ENCODE results near the gene LIMS2.

The LIMS2 gene

GRCh38 chr2:127634066-127634617, 41.2 kb downstream of the LIMS2 start:
- no peak for DNase-seq (ENCODE audit: low read depth in 2 of 2)

DNA sequence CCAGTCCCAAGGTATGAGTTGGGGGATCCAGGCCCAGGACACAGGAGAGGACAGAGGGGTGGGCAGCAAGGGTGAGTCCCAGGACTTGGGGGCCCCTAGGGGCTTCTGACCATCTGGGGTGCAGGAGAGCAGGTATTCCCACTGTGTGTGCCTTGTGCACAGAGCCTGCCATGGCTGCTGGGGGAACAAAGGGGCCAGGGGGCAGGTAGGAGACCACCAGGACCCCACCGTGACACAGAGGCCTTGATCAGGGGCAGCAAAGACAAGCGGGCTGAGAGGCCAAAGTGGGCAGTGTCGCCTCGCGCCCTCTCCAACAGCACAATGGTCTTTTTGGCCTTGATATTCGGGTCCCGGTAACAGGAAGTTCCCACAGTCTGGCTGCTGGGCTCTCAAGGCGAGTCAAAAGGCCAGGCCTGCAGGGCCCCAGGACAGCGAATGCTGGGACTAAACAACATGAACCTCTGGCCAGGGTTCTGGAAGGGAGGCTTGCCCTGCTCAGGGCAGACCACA, 41.7 kb downstream of the LIMS2 start:
- no peak for DNase-seq (ENCODE audit: low read depth in 2 of 2)

DNA sequence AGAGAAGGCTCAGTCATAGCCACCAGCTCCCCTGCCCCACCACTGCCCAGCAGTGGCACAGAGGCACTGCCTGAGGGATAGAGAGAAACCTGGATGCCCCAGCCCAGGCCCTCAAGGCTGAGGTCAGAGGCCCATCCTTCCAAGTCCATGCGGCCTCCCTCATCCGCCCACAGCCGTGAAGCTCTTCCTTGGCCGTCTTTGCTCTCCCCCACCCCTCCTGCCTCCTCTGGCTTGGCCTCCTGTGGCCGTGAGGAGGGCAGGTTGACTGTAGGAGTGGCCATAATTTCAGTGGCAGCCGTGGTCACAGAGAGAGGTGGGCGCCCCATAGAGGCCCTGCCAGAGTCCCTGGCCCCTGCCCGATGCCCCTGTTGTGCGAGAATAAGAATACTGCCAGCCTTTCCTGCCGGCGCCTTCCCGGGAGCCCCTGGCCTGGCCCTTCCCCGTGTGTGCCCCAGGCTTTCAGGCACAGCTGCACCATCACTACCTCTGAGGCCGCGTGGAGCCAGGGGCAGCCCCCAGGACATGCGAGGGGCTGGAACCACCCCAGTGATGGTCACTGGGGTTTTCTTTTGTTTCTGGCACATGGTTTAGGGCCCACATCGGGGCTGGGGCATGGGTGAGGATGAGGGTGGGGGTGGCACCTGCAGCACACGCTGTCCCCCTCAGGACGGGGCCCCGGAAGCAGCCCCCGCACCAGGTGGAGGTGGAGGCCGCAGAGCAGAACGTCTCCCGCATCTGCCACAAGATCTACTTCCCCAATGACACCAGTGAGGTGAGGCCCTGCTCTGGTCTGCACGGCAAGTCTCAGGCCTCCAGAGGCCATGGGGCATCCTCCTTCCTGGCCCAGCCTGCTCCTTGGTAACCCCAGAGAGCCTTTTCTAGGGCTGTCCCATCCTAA, 42.5 kb downstream of the LIMS2 start:
- DNase-seq (ENCODE audit: low read depth in 2 of 2) = no peak

DNA sequence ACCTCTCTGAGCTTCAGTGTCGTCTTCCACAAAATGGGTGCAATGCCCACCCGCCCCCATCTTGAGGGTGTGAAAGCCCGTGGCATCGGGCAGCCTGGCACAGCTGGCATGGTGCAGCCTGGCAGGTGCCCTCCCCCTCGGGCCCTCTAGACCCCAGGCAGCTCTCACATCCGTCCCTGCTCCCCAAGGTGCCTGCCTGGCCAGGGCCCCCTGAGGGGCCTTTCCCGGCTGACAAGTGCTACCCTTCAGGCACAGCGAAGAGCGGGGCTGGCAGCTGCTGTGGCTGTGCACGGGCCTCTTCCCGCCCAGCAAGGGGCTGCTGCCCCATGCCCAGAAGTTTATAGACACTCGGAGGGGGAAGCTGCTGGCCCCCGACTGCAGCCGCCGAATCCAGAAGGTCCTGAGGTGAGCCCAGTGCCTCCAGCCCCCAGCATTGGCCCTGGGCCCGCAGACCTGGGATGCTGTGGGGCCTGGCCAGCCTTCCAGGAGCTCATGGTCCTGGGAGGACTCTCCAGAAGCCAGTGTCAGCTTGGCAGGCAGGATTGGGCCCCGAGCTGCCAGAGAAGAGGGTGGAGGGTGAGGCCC, 43.2 kb downstream of the LIMS2 start:
- DNase-seq (ENCODE audit: low read depth in 2 of 2) = no peak

GRCh38 chr2:127631541-127631996, 43.8 kb downstream of the LIMS2 start:
- no peak for DNase-seq (ENCODE audit: low read depth in 2 of 2)

GRCh38 chr2:127630864-127631540, 44.3 kb downstream of the LIMS2 start:
- DNase-seq (ENCODE audit: low read depth in 2 of 2) = no peak

GRCh38 chr2:127630096-127630863, 45.0 kb downstream of the LIMS2 start:
- no peak for DNase-seq (ENCODE audit: low read depth in 2 of 2)

GRCh38 chr2:127629637-127630036, 45.7 kb downstream of the LIMS2 start:
- DNase-seq (ENCODE audit: low read depth in 2 of 2) = no peak

DNA sequence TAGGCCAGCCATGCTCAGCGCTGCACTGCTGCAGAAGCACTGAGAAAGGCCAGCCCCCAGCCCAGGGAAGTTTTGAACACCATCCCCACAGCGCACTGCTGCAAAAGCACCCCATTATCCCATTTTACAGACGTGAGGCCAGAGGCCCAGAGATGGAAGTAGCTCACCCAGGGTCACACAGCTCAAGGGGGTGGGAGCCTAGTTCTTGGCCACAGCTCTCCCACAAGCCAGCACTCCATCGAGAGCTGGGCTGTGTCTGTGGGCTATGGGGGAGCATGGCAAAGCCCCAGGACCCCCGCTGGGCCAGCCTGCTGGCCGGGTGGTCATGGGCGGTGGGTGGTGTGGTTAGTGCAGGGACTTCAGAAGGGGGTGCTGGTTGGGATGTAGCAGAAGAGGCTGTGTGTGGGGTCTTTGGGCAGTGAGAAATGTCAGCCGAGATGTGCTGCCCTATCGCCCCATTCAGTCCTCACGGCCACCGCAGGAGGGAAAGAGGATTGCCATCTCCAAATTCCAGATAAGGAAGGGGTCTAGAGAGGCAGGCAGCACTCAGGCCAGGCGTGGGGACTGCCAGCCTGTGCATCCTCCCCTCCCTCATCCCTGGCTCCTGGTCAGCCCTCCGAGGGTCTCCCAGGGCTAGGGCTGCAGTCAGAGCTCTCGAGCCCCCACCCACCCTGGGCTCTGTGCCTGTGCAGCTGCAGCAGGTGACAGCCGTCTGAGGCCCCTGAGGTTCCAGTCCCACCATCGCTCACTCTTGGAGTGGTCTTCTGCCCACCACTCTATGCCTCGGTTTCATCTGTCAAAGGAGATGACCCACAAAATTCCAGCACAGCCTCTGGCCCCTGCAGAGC, 46.3 kb downstream of the LIMS2 start:
- no peak for DNase-seq (ENCODE audit: low read depth in 2 of 2)

DNA sequence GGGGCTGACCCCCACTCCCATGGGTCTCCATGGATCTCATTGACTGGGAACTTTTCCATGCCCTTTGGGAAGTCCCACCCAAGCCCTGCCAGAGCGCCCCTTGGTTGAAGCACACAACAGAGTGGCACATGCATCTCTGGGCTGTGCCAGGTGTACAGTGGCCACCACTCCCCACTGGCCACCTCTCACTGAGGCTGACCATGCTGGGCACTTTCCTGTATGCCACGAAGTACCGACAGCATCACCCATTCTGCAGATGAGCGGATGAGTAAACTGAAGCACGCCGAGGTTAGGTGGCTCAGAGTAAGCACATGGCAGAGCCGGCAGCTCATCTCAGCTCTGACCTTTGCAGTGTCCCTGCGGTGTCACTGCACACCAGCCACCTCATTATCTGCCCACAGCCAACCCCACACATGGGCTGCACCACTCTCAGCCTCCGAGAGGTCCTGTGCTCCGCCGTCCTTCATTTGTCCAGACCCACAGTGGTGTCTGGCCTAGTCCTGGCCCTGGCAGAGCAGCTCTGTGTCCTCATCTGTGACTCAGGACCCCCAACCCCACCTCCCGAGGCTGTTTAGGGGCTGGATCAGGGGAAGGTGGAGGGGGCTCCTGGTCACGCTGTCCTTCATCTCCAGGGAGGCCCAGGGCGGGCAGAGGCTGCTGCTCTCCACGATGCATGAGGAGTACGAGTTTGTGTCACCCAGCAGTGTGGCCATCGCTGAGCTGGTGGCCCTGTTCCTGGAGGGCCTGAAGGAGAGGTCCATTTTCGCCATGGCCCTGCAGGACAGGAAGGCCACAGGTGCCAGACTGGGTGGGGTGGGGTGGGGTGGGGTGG, 47.4 kb downstream of the LIMS2 start:
- DNase-seq (ENCODE audit: low read depth in 2 of 2) = no peak

DNA sequence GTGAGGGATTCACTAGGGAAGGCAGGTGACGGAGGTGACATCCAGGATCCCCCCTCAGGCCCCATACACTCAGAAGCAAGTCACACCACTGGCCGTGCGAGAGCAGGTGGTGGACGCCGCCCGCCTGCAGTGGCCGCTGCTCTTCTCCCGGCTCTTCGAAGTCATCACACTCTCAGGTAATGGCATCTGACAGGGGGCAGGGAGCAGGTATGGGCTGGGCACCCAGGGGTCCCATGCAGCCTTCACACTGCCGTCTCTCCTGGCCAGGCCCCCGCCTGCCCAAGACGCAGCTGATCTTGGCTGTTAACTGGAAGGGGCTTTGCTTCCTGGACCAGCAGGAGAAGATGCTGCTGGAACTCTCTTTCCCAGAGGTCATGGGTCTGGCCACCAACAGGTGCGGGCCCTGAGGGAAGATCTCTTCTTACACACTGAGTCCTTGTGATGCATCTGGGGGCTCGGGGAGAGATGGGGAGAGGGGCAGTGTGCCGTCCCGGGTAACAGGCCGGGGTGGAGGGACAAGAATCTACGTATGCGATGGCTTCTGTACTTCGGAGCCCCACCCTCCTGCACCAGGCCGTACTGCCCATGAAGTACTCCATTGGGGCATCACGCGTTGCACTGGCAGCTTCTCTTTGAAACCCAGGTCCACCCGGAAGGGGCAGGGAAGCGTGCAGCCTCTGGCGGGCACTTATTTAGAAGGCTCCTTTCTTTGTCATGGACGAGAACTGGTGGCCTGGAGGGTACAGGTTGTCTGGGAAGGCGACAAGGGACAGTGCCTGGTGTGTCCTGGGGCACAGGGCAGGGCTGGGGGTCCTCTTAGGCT, 48.2 kb downstream of the LIMS2 start:
- no peak for DNase-seq (ENCODE audit: low read depth in 2 of 2)

- no peak for DNase-seq (ENCODE audit: low read depth in 2 of 2)
Measured at GRCh38 chr2:127626175-127626574, 49.2 kb downstream of the LIMS2 start.

DNA sequence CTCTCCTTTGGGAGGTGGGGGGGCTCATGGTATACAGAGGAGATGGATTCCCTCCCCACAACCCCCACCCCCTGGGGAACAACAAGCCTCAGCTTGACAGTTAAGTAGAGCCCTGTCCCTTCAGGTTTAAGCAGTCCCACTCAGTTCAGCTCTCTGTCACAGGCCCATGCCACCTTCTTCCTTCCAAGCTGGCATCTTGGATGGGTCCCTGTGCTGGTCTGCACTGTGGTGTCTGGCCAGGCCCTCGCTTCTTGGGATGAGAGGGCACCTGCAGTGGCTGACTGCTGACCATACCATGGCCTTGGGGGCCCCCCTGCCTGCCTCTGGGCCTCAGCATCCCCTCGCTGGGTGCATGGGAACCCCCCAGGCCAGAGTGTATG, 49.8 kb downstream of the LIMS2 start:
- no peak for DNase-seq (ENCODE audit: low read depth in 2 of 2)

- no peak for DNase-seq (ENCODE audit: low read depth in 2 of 2)
Measured at GRCh38 chr2:127624756-127625571, 50.4 kb downstream of the LIMS2 start.

GRCh38 chr2:127624320-127624755, 51.0 kb downstream of the LIMS2 start:
- DNase-seq (ENCODE audit: low read depth in 2 of 2) = no peak

DNA sequence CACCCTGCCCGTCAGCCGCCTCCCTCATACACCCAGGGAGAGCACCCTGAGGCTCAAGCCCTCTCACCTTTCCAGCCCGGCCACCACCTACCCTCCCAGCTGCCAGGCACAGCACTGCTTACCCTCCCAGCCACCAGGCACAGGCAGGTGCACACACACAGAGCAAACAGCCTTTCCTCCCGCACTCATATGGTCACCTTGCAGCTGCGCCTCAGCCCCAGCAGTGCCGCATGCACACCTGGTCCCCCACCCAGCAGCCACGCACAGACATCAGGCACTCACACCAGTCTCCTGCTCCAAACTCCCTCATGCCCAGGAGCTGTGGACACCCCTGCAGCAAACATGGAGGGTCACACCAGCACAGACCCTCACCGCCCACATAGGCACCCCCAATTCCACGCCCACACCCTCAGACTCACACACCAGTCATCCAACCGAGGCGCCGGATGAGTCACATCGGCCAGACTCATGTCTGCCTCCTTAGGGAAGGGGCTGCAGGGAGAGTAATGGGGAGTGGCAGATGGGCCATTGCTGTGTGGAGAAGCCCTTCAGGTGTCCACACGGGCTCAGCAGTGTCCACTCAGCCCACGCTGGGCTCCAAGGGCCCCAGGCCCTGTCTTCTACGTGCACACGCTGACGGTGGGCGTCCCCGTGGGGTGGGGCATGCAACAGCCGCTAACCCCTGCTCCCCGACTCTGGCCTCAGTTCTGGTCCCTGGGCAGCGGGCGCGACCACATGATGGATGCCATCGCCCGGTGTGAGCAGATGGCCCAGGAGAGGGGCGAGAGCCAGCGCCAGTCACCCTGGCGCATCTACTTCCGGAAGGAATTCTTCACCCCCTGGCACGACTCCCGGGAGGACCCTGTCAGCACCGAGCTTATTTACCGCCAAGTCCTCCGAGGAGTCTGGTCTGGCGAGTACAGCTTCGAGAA, 51.7 kb downstream of the LIMS2 start:
- no peak for DNase-seq (ENCODE audit: low read depth in 2 of 2)
